ENCODE results near the gene TAMALIN. TPM values are rescaled to one million over a fixed set of nuclear protein-coding genes. Genes with fewer than 3 reads are reported as not detected.
A peak's percentile ranks its signal among the peaks of the same experiment; 100 is the strongest.

Gene TAMALIN
- total RNA-seq, 1 donor from 2014 or later, result 23.9 TPM

DNA sequence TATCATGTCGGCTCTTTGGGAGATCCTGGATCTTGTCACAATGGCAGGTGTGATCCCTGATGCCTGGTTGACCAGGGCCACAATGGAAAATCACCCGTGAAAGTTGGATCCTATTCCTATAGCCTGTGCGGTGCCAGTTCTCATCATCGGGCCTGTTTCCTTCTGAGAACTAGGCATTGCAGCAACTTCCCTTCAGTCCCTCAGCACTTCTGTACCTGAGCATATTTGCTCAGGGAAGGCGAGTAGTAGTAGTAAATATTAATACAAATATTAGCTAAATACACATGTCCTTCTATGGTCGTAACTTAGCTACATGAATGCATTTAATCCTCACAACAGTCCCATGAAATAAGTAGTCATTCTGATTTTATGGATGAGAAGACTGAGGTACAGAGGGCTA, 22.1 kb upstream of the TAMALIN start:
- no peak for DNase-seq (ENCODE audit: low spot score)

DNA sequence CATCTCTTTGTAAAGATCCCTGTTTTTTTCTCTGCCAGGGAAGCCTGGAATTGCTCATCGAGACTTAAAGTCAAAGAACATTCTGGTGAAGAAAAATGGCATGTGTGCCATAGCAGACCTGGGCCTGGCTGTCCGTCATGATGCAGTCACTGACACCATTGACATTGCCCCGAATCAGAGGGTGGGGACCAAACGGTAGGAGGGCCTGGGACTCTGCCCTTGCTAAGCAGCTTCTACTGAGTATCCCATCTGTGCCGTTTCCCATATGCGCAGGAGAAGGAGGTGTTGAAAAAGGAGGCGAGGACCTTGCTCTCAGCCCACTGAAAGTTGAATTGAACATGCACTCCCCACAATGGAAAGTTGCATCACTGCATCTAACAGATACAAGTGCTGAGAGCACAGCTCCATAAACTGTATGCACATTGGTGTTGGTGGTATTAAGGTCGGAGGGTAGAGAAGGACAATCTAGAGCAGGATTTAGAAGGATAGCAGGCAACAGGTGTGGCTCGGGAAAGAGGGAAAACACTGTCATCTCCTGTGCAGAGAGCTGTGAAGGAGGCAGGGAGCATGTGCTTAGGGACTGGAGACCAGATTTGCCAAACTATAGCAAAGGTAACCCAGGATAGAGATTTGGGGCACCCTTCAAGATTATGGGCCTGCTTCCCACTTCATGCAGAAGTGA, 21.5 kb upstream of the TAMALIN start:
- DNase-seq (ENCODE audit: low spot score), result no peak

DNA sequence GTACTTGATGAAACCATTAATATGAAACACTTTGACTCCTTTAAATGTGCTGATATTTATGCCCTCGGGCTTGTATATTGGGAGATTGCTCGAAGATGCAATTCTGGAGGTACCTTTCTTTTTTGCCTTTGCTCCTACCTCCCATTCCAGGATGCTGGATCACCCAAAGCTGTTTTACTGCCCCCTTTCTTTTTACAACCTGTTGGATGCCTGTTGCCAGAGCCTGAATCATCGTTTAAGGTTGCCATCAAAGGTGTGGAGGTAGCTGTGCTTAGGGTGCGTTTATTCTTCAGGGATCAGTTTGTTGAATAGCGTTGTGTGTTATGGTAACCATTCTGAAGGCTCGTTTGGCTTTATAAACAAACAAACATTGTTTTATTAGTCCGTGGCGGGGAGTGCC, 19.9 kb upstream of the TAMALIN start:
- no peak for DNase-seq (ENCODE audit: low spot score)

DNA sequence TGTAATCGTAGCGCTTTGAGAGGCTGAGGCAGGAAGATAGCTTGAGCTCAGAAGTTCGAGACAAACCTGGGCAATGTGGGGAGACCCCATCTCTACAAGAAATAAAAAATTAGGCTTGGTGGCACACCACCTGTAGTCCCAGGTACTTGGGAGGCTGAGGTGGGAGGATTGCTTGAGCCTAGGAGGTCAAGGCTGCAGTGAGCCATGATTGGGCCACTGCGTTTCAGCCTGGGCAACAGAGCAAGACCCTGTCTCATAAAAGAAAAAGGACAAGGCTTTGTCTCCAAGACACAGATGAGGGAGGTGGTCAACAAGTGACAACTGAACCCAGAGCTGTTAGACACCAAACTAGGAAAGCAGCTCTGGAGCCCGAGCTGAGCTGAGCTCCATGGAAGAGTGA, 14.5 kb upstream of the TAMALIN start:
- no peak for DNase-seq (ENCODE audit: low spot score)

DNA sequence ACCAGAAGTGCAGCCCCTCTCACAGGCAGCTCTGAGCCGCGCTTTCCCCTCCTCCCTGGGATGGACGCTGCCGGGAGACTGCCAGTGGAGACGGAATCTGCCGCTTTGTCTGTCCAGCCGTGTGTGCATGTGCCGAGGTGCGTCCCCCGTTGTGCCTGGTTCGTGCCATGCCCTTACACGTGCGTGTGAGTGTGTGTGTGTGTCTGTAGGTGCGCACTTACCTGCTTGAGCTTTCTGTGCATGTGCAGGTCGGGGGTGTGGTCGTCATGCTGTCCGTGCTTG, 12.3 kb upstream of the TAMALIN start:
- no peak for DNase-seq (ENCODE audit: low spot score)

DNA sequence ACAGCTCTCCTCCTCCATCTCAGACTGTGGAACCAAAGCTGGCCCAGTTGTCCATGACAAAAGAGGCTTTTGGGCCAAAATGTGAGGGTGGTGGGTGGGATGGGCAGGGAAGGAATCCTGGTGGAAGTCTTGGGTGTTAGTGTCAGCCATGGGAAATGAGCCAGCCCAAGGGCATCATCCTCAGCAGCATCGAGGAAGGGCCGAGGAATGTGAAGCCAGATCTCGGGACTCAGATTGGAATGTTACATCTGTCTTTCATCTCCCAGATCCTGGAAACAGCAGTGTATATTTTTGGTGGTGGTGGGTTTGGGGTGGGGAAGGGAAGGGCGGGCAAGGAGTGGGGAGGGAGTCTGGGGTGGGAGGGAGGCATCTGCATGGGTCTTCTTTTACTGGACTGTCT, 11.8 kb upstream of the TAMALIN start:
- no peak for DNase-seq (ENCODE audit: low spot score)

DNA sequence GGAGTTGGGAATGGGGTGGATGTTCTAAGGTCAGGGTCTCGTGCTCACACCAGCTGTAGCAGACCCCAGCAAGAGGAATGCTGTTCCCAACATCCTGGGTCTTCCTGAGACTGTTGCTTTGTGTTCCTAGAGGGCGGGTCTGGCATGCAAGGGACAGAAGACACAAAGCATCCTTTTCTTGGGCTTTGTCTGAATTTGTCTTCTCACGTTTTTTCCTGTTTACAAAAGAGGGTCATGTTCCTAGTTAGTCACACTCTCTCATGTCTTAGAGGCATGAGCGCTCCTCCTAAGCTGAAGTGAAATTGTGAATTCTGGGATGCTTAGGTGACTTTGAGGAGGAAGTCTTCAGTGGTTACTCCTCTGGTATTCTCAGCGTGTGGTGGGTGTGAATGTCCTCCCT, 9.6 kb upstream of the TAMALIN start:
- DNase-seq (ENCODE audit: low spot score), result no peak

DNA sequence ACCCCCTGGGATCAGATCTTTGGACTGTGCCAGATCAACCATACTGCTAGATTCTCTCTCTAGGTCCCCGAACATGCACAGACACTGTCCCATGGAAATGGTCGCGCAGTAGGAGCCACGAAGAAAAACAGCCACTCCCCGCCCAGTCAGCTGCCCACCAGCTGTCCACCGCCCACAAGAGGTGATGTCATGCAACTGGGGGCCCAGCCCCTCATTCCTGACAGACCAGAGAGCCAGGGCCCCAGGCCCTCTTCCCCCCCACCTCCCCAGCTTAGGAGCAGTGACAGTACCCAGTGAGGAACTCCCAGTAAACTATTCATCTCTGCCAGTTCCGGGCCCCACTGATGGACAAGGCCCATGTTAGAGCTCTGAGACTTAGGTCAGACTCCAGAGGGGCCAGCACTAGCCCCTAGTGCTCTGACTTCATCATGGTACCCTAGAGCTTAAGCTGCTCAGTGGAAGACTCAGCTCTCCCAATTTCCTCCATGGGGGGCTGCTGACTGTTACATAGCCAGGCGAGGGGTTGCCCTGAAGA, 3.7 kb upstream of the TAMALIN start:
- DNase-seq (ENCODE audit: low spot score), result no peak

DNA sequence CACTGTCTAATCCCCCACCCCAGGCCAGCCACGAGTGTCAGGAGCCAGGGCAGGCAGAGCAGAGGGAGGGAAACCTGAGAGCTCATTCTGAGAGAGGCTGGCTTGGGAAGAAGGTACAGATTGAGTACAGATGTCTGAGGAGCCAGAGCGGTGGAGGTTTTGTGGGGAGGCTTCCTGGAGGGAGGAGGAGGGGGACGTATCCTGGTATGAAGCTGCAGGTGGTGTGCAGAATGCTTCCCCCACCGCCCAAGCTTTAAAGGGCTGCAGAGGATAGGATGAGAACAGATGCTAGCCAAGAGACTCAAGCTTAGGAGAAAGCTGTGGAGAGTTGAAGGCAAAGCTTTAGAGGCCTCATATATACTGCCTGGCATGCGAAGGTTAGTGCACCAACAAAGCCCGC, 3.2 kb upstream of the TAMALIN start:
- DNase-seq (ENCODE audit: low spot score), result no peak

DNA sequence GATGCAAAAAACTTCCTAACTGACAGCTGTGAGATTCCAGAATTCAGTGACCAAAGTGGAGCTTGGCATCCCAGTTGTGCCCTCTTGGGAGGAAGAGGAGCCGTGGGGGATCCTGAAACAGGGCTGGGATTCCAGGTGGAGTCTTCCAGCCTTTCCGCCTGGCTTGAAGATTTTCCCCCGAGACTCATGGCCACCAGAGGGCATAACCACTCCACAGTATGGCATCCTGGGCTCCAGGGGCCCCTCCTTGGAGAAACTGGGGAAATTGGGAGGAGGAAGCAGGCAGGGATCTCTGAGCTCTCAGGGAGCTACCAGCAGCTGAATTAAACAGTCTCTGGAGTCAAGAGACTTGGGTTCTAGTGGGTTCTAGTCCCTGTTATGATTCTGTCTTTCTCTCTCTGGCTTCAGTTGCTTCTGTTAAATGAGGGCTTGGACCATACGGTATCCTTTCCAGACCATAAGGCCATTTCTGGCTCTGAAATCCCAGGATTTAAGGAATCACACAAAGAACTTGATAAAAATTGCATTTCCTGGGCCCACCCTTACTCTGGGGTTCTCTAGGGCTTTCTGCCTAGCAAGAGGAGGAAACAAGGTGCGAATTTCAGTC, 2.6 kb upstream of the TAMALIN start:
- peak; percentile 58 for DNase-seq (ENCODE audit: low spot score)

DNA sequence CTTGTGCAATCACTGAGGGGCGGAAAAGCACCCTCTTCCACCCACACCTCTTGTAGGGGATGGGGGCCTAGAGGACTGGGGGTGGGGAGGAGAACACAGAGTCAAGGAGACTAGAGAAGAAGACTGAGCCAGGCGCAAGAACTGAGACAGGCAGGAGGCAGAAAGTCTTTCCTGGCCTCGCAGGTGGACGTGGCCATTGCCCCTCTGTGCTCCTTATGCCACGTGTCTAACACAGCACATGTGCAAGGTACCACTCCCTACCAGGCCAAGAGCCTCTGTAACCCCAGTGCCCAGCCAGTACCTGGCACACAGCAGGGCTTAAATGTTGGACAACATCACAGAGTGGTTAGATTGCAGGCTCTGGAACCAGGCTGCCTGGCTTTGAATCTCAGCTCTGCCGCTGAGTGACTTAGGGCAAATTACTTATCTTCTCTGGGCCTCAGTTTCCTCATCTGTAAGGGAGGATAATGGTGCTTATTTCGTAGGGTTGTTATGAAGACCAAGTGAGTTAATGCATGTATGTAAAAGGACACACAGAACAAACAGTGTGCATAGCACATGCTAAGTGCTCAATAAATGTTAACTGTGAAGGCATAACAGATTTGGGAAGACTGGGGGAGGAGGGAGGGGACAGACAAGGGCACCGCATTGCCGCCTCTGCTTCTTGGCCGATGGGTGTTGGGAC, 1.4 kb upstream of the TAMALIN start:
- DNase-seq (ENCODE audit: low spot score), result no peak

DNA sequence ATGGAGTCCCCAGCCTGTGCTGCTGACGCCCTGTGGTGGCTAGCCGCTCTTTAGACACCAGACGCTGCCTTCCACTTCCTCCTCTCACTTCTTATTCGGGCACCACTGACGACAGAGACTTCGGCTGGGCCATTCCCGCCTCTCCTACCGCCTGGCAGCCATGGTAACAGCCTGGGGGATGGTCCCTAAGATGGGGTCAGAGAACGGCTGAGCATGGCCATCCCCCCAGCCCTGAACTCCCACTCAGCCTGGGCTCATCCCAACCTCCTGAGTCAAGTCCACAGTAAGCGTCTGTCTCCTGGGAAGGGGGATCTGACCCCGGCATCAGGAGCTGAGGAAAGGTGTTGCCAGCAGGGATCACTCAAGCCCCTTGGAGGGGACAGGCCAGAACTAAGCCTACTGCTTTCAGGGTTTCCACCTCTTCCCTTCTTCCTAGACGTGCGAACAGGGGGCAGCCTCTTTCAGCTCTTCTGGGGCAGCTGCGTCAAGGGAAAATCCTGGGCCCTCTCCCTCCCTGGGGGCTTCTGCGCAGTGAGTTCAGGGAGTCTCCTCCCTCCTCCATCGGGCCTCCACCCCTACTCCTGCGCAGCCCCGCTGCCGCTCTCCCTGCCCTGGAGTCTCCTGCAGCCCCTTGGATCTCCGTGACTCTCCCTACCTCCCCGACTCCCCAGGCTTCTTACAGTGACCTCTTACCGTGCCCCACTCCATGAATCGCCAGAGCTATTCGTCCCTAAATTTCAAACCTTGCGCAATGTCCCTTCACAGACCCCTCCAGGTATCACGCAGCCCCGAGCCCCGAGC, 643 bp upstream of the TAMALIN start:
- peak; percentile 61 for DNase-seq (ENCODE audit: low spot score)

DNA sequence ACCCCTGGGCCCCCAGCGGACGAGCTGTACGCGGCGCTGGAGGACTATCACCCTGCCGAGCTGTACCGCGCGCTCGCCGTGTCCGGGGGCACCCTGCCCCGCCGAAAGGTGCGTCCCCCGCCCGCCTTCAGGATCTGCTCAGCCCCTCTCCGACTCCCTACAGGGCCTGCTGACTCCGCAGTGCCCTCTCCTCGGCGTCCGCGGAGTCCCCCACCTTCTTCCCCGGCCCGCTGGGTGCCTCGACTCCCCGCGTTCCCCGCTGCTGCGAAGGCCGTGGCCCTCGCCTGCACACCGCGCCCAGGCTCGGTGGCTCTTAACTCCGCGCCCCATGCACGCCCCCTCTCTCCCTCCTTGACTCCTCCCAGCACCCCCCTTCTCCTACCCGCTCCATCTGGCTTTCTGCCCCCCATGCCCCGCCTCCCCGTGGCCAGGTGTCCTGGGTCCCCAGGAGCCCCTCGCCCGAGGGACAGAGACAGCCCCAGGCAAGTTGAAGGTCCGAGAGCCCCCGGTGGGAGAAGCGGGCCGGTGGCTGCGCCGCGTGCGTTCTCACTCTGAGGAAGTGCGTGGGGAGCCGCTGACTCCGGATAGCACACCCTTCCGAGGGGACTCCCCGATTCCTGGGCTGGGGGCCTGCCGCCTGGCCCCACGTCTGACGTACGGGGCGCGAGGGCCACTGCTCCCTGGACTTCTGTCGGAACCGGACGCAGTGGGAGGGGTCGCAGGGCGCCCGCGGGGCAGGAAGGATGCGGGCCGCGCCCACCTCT, 594 bp downstream of the TAMALIN start:
- peak; percentile 38 for DNase-seq (ENCODE audit: low spot score)

DNA sequence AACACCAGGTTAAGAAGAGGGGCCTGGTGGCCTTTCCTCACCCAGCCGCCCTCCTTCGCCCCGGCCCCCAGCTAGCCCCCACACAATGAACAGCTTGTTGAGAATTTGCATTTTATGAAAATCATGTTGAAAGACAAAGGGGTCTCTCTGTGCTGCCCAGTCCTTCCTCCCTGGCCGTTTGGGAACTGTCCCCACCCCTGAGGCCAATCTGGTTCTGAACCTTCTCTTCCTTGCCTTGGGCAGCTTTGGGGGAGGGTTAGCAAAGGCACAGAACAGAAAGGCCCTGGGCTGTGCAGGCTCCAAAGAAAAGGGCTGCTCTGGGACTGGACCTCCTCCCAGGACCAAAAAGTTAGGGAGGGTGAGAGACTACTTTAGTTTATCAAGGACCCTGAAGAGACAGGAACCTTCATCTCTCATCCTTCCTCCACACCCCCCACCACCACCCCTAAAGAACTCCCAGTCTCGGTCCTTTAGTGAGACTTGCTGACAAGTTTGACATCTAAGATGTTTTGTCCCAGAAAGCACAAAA, 1.3 kb downstream of the TAMALIN start:
- no peak for DNase-seq (ENCODE audit: low spot score)

DNA sequence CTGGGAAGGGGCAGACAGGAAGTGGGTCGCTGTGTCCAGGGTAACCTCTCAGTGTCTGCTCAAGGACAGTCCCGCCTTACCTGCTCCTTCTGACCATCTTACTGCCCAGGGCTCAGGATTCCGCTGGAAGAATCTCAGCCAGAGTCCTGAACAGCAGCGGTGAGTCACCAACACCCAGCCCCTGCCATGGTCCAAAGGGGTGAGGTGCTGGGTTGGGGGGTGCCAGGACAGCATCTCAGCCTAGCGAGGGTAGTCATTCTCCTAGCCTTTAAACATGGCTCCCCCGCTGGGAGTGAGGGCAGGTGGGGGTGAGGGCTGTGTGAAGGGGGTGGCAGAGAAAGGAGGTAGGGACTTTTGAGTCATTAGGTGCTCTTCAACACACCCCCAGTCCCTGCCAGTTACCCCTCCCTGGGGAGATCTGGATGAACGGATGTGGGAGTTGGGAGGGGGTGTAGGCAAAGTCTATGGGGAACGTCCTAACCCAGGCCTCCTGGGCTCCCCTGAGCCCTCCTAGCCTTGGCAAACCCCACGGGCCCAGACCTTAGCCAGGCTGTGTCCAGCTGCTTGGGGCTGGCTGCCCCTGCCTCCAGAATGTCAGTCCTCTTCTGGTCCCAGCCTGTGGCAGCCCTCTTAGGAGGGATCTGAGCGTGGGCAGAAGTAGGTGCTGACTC, 2.5 kb downstream of the TAMALIN start:
- DNase-seq (ENCODE audit: low spot score), result no peak

DNA sequence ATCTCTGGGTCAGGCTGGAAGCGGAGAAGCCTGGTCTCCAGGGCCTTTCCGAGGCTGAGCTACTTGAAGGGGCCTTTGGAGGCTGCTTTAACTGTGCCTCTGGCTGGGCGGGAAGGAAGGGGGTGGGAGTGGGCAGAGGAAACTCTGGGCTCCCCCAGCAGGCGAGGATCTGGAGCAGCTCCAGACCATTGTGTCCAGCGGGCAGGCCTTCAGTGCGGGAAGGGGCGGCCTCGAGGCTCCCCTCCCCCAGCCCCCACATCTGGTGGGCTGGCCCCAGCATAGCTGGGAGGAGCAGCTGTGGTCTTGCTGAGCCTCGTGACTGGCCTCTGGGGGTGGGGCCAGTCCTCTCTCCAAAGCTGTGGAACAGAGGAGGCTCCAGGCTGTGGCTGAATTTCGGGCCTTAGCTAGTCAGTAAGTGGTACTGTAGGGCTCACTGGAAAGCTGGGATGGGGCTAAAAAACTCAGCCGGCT, 3.4 kb downstream of the TAMALIN start:
- DNase-seq (ENCODE audit: low spot score), result peak; percentile 70

DNA sequence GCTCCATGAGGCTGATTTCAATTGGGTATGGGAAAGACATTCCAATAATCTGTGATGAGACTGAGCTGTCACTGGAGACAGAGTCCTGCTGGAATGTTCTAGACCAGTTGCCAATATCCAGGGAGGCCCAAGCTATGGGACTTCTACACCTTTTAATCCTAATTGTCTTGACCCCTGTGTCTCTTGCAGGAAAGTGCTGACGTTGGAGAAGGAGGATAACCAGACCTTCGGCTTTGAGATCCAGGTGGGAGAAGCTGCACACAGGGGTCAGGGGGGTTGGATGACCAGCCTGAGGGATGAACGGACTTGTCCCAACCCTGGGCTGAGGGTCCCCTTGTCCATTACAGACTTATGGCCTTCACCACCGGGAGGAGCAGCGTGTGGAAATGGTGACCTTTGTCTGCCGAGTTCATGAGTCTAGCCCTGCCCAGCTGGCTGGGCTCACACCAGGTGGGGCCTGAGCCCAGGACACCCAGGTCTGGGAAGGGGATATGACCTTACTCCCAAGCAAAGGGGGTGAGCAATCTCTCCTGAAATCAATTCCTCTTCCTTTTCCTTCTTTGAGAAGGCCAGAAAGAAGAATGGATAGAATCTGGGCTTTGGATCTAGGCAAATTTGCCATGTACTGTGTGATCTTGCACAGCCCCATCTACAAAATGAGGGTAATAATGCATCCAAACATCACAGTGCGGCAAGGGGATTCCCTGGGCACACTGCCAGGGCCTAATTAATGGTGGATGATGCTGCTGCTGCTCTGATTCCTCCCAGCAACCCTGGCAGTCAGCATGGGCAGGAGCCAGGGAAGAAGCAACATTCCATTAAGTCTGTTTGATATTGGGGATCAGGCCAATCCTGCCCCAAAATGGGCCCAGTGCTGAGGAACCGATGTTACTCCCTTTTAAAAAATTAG, 4.2 kb downstream of the TAMALIN start:
- DNase-seq (ENCODE audit: low spot score), result no peak

DNA sequence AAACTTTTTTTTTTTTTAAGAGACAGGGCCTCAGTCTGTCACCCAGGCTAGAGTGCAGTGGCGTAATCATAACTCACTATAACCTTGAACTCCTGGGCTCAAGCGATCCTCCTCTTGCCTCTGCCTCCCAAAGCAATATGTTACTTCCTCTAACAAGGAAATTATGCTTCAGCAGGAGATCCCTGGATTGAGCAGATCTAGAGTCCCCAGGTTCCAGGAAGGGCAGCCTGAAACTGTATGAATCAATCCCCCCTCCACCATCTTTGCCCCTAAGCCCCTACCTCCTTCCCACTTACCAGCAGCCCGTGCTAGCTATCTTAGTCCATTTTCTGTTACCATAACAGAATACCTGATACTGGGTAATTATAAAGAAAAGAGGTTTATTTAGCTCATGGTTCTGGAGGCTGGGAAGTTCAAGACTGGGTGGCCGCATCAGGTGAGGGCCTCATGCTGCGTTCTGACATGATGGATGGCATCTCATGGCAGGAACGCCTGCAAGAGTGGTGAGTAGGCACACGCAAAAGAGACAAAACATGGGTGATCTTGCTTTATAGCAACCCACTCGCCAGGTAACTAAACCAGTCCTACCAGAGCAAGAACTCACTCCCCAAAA, 5.0 kb downstream of the TAMALIN start:
- DNase-seq (ENCODE audit: low spot score), result no peak

DNA sequence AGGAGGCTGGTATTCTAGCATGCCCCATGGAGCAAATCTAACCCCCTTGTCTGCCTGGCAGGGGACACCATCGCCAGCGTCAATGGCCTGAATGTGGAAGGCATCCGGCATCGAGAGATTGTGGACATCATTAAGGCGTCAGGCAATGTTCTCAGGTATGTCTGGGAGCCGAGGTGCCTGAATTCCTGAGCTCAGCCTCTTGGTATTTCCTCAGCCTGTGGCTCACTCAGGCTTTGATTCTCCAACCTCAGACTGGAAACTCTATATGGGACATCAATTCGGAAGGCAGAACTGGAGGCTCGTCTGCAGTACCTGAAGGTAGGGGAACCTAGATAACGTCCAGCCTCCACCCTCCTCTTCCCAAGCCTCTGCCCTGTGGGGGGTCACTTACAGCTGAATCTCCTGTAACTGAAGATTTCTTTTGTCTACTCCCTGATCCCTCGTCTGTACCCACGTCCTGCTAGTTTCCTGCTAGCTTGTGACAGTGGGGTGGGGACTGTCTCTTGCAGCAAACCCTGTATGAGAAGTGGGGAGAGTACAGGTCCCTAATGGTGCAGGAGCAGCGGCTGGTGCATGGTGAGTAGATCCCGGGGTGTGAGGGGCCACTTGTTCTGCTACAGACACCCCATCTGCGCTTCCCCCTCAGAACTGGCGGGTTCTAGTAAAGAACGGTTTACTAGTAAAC, 7.0 kb downstream of the TAMALIN start:
- DNase-seq (ENCODE audit: low spot score), result no peak
